Spleen (tissue), 11 donors: ENCODE results near the gene MECR. TPM values are rescaled to one million over a fixed set of nuclear protein-coding genes. Genes with fewer than 3 reads are reported as not detected.

Source experiments
- DNase-seq: peaks from one replicate; pipeline ENCODE4 v3.0.0-alpha.2; 2020
- H3K27ac ChIP-seq, 8 donors: fragments of 200-600 bp; sonication (generic) in 7 of 8; 1 replicate in 4 of 8; 2 replicates in 4 of 8; pipeline versions ENCODE4 v1.5.0 to v1.8.0; 2016 to 2021; ENCODE audit warnings: inconsistent platforms in 4 of 8, mild to moderate bottlenecking in 4 of 8, moderate library complexity in 1 of 8
- H3K27me3 ChIP-seq, 7 donors: fragments of 200-600 bp; sonication (generic) in 6 of 7; replicated peaks in 1 of 7; 1 replicate in 4 of 7; 2 replicates in 3 of 7; pipeline versions ENCODE4 v1.5.0 to v1.8.0; 2016 to 2021; ENCODE audit warnings: inconsistent platforms in 3 of 7, mild to moderate bottlenecking in 1 of 7
- H3K36me3 ChIP-seq, 6 donors: fragments of 200-600 bp; sonication (generic) in 5 of 6; 1 replicate in 4 of 6; 2 replicates in 2 of 6; pipeline versions ENCODE4 v1.5.0 to v1.8.0; 2016 to 2021; ENCODE audit warnings: inconsistent platforms in 2 of 6
- H3K4me1 ChIP-seq, 6 donors: fragments of 200-600 bp; sonication (generic) in 5 of 6; 1 replicate in 3 of 6; 2 replicates in 3 of 6; pipeline versions ENCODE4 v1.5.0 to v1.8.0; 2016 to 2021; ENCODE audit warnings: inconsistent platforms in 3 of 6
- H3K4me3 ChIP-seq, 8 donors: fragments of 200-600 bp; sonication (generic) in 7 of 8; 1 replicate in 4 of 8; 2 replicates in 4 of 8; pipeline versions ENCODE4 v1.5.0 to v1.8.0; 2016 to 2021; ENCODE audit warnings: inconsistent platforms in 4 of 8, mild to moderate bottlenecking in 4 of 8, moderate library complexity in 2 of 8
- H3K9me3 ChIP-seq, 8 donors: fragments of 200-600 bp; sonication (generic) in 7 of 8; 1 replicate in 4 of 8; 2 replicates in 4 of 8; pipeline versions ENCODE4 v1.5.0 to v1.8.0; 2016 to 2021; ENCODE audit warnings: inconsistent platforms in 4 of 8
- CTCF ChIP-seq, 11 experiments: fragments of 200-600 bp in 7 of 11; fragments of 450-650 bp in 4 of 11; sonication (generic) in 4 of 11; IDR thresholded peaks in 8 of 11; conservative IDR thresholded peaks in 3 of 11; 1 replicate in 7 of 11; 2 replicates in 4 of 11; pipeline versions ENCODE4 v1.4.0 to v1.8.0; 2016 to 2021; ENCODE audit warnings: antibody characterized with exemption in 11 of 11, inconsistent platforms in 4 of 11, mild to moderate bottlenecking in 1 of 11
- POLR2A ChIP-seq, 3 donors: fragments of 450-650 bp; IDR thresholded peaks; one replicate each; pipeline ENCODE4 v1.5.1; 2017; ENCODE audit warnings: antibody characterized with exemption in 3 of 3, mild to moderate bottlenecking in 1 of 3
- POLR2AphosphoS5 ChIP-seq, 3 donors: sonication (generic); formaldehyde crosslinking; IDR thresholded peaks; one replicate each; pipeline ENCODE4 v1.5.1; 2017; ENCODE audit warnings: antibody characterized with exemption in 3 of 3
- WGBS, 5 donors: extraction: QIAGEN DNeasy Blood & Tissue Kit in 3 of 5; methylation state at CpG; one replicate each; pipeline versions ENCODE4 v1.1.5 to v1.1.7; 2013 to 2018; 5-methylcytosine and 5-hydroxymethylcytosine counted together
- intact Hi-C: fragments of 100-400 bp; cut with DNase I; formaldehyde crosslinking; loops from one replicate; pipeline ENCODE4 v1.15.0; 2023; ENCODE audit warnings: low total_unique reads
- polyA plus RNA-seq, 3 donors: library from polyadenylated mRNA; stranded (reverse); fragments of 200-250 nt; gene quantifications; one replicate each; pipeline ENCODE4 v1.2.1, GENCODE V29; 2013
- total RNA-seq, 7 donors: library from RNA; depleted of rRNA in 3 of 7; stranded (reverse); fragments of >200 nt in 3 of 7; fragmentation: NEBNext Ultra II Directional in 4 of 7; extraction: Animal tissue kit (Norgen Biotek cat#: 25700) in 4 of 7; gene quantifications; one replicate each; pipeline versions ENCODE4 v1.1.0 to v1.2.1, GENCODE V29; 2016 to 2021
- donor health status: healthy with polysubstance abuse.
- donor health status: DM: no; HTN: no; CAD: no; lungs with moderate emphysema.
- donor health status: DM: no; HTN: no; CAD: no.
- donor health status: Bipolar disorder and iron deficiency.
- donor health status: healthy.
- donor health status: DM: no; HTN: no; CAD: no.
- donor health status: DM: yes; HTN: yes; CAD: no.

Gene MECR
- total and polyA plus RNA-seq, 10 donors: 6.4 to 25.4 (median 14.7) TPM

- no peak overlapping the region for H3K4me3 ChIP-seq
- intact Hi-C loops: no loop called here
- peaks cover 0 to 15% (median 8%) of the 10 kb centered on the region in 6 donors for H3K4me1 ChIP-seq
- H3K27me3 ChIP-seq: no peaks in the 10 kb centered on the region
- no peaks in the 10 kb centered on the region for H3K36me3 ChIP-seq
- no peaks in the 10 kb centered on the region for H3K9me3 ChIP-seq
- no peak for DNase-seq
- H3K27ac ChIP-seq: no peak overlapping the region
- 85 to 93% (median 87%) methylated on average over 3 of the region's 3 CpGs for WGBS, 5 donors
- TF ChIP-seq POLR2A (IDR thresholded peaks at IDR 0.05): no peak
- no peak for TF ChIP-seq CTCF (IDR thresholded peaks at IDR 0.05 in 8 of 11, conservative IDR thresholded peaks at IDR 0.05 in 3 of 11)
- TF ChIP-seq POLR2AphosphoS5 (IDR thresholded peaks at IDR 0.05): no peak
Measured at GRCh38 chr1:29186252-29186651, 44.5 kb downstream of the MECR start.

GRCh38 chr1:29183287-29183686, 47.4 kb downstream of the MECR start:
- TF ChIP-seq CTCF (IDR thresholded peaks at IDR 0.05 in 8 of 11, conservative IDR thresholded peaks at IDR 0.05 in 3 of 11): no peak
- TF ChIP-seq POLR2AphosphoS5 (IDR thresholded peaks at IDR 0.05): no peak
- TF ChIP-seq POLR2A (IDR thresholded peaks at IDR 0.05): no peak
- intact Hi-C loops: no loop called here
- Histone ChIP-seq H3K36me3 (peaks cover 0 to 11% (median 0%) of the 10 kb centered on the region in 6 donors), H3K4me3 (no peak overlapping the region), H3K4me1 (peaks cover 23 to 43% (median 36%) of the 10 kb centered on the region in 6 donors), H3K9me3 (no peaks in the 10 kb centered on the region), H3K27me3 (no peaks in the 10 kb centered on the region), H3K27ac (no peak overlapping the region)
- WGBS, 5 donors: 13 to 26% (median 16%) methylated on average over 1 of the region's 1 CpG
- no peak for DNase-seq

GRCh38 chr1:29181413-29182225, 49.1 kb downstream of the MECR start, which contains the start of gene SRSF4:
Gene SRSF4, minus strand, starts transcription at chr1:29181900. Its CDS starts 148 bp downstream, at chr1:29181752.
- peak within 1 kb of the TSS; percentile 98 to 100 (median 99) for H3K27ac ChIP-seq
- peaks cover 0 to 22% (median 0%) of the 10 kb centered on the region in 6 donors for H3K36me3 ChIP-seq
- intact Hi-C loops: no loop called here
- H3K4me3 ChIP-seq: peak within 1 kb of the TSS; percentile 68 to 83 (median 78)
- 0 to 1% (median 0%) methylated on average over 42 to 100 of the region's 100 CpGs for WGBS, 5 donors
- peak; percentile 100 for DNase-seq
- H3K27me3 ChIP-seq: no peaks in the 10 kb centered on the region
- TF ChIP-seq POLR2A (IDR thresholded peaks at IDR 0.05) (peak; percentile 27 to 86 (median 81)), POLR2AphosphoS5 (IDR thresholded peaks at IDR 0.05) (peak; percentile 89 to 96 (median 93)), CTCF (IDR thresholded peaks at IDR 0.05 in 8 of 11, conservative IDR thresholded peaks at IDR 0.05 in 3 of 11) (peak; percentile 73 to 99 (median 91))
- H3K9me3 ChIP-seq: no peaks in the 10 kb centered on the region
- peaks cover 38 to 60% (median 52%) of the 10 kb centered on the region in 6 donors for H3K4me1 ChIP-seq
